ENCODE data around the gene S100A11.

- no peak for TF ChIP-seq CTCF (IDR thresholded peaks at IDR 0.05)
- no peak for TF ChIP-seq POLR2A (IDR thresholded peaks at IDR 0.05)
Measured at GRCh38 chr1:152044386-152044785, 7.6 kb upstream of the S100A11 start.

Measured in lower leg skin (tissue), 3 donors.